Nephron progenitor cell (in vitro differentiated cells): Measurements from ENCODE around the gene RPS15.

Experiments
- DNase-seq: peaks from one replicate; pipeline ENCODE4 v3.0.0; 2021
- H3K27ac Mint-ChIP-seq: 2 replicates; pipeline ENCODE4 v1.8.0; 2021; ENCODE audit warnings: mild to moderate bottlenecking, moderate library complexity, mixed read lengths
- H3K27me3 Mint-ChIP-seq: 2 replicates; pipeline ENCODE4 v1.8.0; 2021; ENCODE audit warnings: mild to moderate bottlenecking, low read depth, mixed read lengths; ENCODE audit not compliant: poor library complexity
- H3K36me3 Mint-ChIP-seq: 2 replicates; pipeline ENCODE4 v1.8.0; 2021; ENCODE audit warnings: low read depth, mixed read lengths
- H3K4me1 Mint-ChIP-seq: 2 replicates; pipeline ENCODE4 v1.8.0; 2021; ENCODE audit warnings: mixed read lengths
- H3K4me3 Mint-ChIP-seq: 2 replicates; pipeline ENCODE4 v1.8.0; 2021; ENCODE audit warnings: mild to moderate bottlenecking, moderate library complexity, mixed read lengths
- H3K9me3 Mint-ChIP-seq: 2 replicates; pipeline ENCODE4 v1.8.0; 2021; ENCODE audit warnings: mild to moderate bottlenecking, moderate library complexity, mixed read lengths
- CTCF ChIP-seq: fragments of 200-600 bp; sonication (generic); IDR thresholded peaks from 2 replicates; pipeline ENCODE4 v1.5.0; 2021; ENCODE audit warnings: antibody characterized with exemption

Gene RPS15

GRCh38 chr19:1392939-1393530 is 45.2 kb upstream of the RPS15 start:
- H3K27ac Mint-ChIP-seq: no peak overlapping the region
- H3K4me1 Mint-ChIP-seq: no peaks in the 10 kb centered on the region
- DNase-seq: no peak
- no peaks in the 10 kb centered on the region for H3K9me3 Mint-ChIP-seq
- peaks cover 26% of the 10 kb centered on the region for H3K36me3 Mint-ChIP-seq
- no peaks in the 10 kb centered on the region for H3K27me3 Mint-ChIP-seq
- H3K4me3 Mint-ChIP-seq: no peak overlapping the region
- no peak for TF ChIP-seq CTCF

GRCh38 chr19:1393841-1394240 is 44.4 kb upstream of the RPS15 start:
- H3K4me3 Mint-ChIP-seq: no peak overlapping the region
- no peaks in the 10 kb centered on the region for H3K9me3 Mint-ChIP-seq
- peaks cover 31% of the 10 kb centered on the region for H3K36me3 Mint-ChIP-seq
- H3K27me3 Mint-ChIP-seq: peaks cover 2% of the 10 kb centered on the region
- no peaks in the 10 kb centered on the region for H3K4me1 Mint-ChIP-seq
- H3K27ac Mint-ChIP-seq: no peak overlapping the region
- TF ChIP-seq CTCF: no peak
- DNase-seq: no peak

GRCh38 chr19:1394252-1395193 is 43.7 kb upstream of the RPS15 start:
- DNase-seq: no peak
- Mint-ChIP-seq H3K4me3 (no peak overlapping the region), H3K27me3 (peaks cover 3% of the 10 kb centered on the region), H3K4me1 (no peaks in the 10 kb centered on the region), H3K36me3 (peaks cover 24% of the 10 kb centered on the region), H3K27ac (no peak overlapping the region), H3K9me3 (no peaks in the 10 kb centered on the region)
- TF ChIP-seq CTCF: no peak

GRCh38 chr19:1395194-1396018 is 42.8 kb upstream of the RPS15 start:
- no peak overlapping the region for H3K4me3 Mint-ChIP-seq
- peaks cover 3% of the 10 kb centered on the region for H3K27me3 Mint-ChIP-seq
- no peaks in the 10 kb centered on the region for H3K9me3 Mint-ChIP-seq
- no peak for TF ChIP-seq CTCF
- no peaks in the 10 kb centered on the region for H3K4me1 Mint-ChIP-seq
- H3K27ac Mint-ChIP-seq: no peak overlapping the region
- H3K36me3 Mint-ChIP-seq: peaks cover 19% of the 10 kb centered on the region
- DNase-seq: no peak

GRCh38 chr19:1396019-1396767 is 42.0 kb upstream of the RPS15 start:
- Mint-ChIP-seq H3K4me1 (no peaks in the 10 kb centered on the region), H3K9me3 (no peaks in the 10 kb centered on the region), H3K27me3 (peaks cover 3% of the 10 kb centered on the region), H3K36me3 (peaks cover 15% of the 10 kb centered on the region), H3K4me3 (no peak overlapping the region), H3K27ac (no peak overlapping the region)
- TF ChIP-seq CTCF: no peak
- no peak for DNase-seq
